CD4-positive, alpha-beta T cell treated with Interleukin-4 for 4 hours (primary cell): ENCODE data around the gene COA3.

Source experiments
- DNase-seq: peaks from one replicate; pipeline ENCODE4 v3.0.0-alpha.2; 2020

Gene COA3

DNA sequence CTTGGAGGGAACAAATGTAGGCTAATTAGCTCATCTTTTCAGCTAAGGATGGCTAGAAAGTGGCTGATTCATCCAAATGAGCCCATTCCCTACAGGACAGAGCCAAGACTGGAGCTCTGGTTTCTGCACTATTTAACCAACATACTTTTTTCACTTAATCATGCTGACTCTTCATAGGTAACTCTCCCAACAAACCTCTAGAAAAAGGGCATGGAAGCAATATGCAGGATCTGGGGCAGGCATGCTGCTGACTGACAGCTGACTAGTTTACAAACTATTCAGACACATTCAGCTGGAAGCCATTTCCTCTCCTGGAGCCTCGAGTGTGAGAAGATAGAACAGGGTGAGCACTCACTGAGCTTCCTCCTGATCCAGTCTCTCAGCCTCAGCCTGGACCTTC is 19.4 kb upstream of the COA3 start:
- DNase-seq, result no peak

- DNase-seq, result no peak
Measured at GRCh38 chr17:42814633-42815399, 16.3 kb upstream of the COA3 start.

GRCh38 chr17:42809250-42809649 is 10.7 kb upstream of the COA3 start:
- DNase-seq, result no peak

DNA sequence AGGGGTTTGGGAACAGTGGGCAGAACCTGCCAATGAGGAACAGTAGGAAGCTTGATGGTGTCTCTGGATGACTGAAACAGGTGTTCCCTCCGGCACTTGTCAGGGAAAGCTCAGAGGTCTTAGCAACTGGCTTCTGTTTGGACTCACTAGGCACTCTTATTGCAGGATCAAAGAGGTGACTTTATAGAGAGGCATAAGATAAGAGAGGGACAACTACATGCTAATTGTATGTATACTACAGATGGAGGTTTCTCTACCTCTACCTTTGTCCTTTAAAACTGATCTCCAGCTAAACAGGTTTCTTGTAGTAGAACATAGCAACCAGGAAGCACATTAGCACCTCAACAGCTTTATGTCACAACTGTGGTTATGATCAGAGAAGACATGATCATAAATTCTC is 7.7 kb upstream of the COA3 start:
- DNase-seq, result no peak

- DNase-seq, result no peak
Measured at GRCh38 chr17:42804918-42805367, 6.4 kb upstream of the COA3 start.

- no peak for DNase-seq
Measured at GRCh38 chr17:42803074-42803883, 4.8 kb upstream of the COA3 start.

DNA sequence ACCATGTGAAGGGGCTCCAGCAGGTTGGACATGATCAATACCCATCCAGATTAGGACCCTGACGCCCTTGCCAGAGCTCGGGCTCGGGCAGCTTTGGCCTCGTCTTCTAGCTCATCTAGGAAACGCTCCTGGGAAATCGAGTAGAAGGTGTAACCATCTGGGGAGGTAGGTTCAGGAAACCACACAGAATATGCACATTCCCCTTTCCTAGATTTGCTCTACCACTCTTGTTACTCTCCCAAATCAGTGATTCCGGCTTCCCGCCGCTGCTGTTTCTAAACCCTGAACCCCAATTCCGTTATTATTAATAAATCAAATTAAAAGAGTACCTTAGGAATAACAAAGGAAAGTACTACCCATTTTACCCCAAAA is 507 bp downstream of the COA3 start:
- no peak for DNase-seq

DNA sequence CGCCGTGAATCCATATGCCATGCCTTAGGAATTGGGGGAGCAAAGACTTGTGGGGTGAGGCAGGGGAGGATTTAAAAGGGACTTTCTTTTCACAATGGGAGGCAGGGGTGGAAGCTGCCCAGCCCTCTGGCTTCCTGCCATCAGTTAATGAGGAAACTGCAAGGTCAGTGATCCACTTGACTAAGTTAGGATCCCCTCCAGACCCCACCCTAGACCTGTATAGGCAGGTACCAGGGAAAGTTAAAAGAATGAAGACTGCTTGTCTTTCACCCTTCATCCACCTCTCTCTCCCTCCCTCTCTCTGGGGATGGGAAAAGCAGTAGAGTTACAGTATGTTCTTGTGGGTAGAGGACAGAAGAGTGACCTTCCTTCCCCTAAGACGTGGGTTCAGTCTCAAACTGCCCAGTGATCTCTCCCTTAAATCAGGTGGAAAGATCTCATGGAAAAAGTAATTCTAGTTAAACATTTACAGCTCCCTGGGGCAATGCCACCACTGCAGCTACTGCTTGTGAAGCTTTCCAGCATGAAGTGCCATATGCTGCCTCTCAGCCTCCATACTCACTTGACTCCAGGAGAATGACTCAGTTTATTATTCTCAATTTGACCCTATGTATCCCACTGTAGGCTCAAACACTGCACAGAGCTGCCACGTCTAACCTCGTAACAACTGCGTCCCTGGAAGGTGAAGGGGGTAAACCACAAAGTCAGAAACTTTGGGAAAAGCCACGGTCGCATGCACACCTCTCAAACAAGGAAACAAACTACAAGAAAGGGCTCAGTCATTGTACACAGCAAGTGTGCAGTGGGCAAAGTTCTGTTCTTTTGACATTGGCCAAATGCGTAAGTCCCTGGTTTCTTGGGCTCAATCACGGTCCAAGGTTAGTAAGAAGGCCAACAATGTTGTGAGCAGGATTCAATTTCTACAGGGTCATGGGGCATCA is 1.2 kb downstream of the COA3 start:
- no peak for DNase-seq

DNA sequence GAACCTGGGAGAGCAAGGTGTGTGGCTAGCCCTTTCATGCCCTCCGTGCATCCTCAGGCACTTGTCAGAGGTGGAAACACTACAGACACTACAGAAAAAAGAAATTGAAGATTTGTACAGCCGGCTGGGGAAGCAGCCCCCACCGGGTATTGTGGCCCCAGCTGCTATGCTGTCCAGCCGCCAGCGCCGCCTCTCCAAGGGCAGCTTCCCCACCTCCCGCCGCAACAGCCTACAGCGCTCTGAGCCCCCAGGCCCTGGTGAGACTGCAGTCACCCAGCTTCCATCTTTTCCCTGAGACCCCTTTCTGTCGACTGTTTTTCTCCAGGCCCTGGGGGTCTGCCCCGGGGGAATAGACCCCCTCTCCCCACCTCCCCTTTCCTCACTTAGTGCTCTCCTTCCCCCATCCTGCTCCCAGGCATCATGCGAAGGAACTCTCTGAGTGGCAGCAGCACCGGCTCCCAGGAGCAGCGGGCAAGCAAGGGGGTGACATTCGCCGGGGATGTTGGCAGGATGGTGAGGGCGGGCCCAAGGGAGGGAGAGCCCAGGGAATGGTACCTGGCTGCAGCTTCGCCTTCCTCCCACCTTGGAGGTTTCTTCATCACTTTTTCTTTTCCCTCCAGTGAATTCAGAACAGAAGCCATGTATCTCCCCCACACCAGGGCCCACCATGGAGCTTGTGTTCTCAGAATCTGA is 2.3 kb downstream of the COA3 start:
- DNase-seq, result no peak

- DNase-seq, result no peak
Measured at GRCh38 chr17:42795465-42795864, 3.0 kb downstream of the COA3 start.

- no peak for DNase-seq
Measured at GRCh38 chr17:42795061-42795460, 3.4 kb downstream of the COA3 start.

GRCh38 chr17:42792545-42792944 is 6.0 kb downstream of the COA3 start:
- no peak for DNase-seq

DNA sequence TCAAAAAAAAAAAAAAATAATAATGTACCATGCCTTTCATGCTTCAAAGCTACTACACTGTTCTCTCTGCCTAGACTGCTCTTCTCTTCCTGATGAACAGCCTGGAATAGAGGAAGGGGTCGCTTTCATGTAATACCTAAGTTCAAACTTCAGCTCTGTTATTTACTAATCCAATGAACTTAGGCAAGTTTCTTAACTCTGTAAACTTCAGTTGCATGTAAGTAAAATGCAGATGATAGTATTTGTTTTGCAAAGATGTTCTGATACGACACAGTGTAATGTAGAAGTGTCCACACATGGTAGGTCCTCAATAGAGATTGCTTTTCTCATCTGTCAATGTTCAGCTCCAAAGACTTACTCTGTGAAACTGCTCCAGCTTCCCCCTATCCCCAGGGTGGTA is 6.6 kb downstream of the COA3 start:
- DNase-seq, result no peak

DNA sequence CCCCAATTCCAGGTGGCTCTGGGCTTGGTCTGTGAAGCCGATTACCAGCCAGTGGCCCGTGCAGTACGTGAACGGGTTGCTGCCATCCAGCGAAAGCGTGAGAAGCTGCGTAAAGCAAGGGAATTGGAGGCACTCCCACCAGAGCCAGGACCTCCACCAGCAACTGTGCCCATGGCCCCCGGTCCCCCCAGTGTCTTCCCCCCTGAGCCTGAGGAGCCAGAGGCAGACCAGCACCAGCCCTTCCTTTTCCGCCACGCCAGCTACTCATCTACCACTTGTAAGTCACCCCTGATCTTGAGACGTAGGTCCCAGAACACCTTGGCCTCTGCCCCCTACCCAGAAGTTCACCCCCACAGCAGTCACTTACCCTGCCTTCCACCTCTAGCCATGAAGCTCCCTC is 11.2 kb downstream of the COA3 start:
- DNase-seq, result no peak

GRCh38 chr17:42784811-42785592 is 13.5 kb downstream of the COA3 start:
- DNase-seq, result no peak

- DNase-seq, result no peak
Measured at GRCh38 chr17:42784409-42784808, 14.1 kb downstream of the COA3 start.

GRCh38 chr17:42783791-42784138 is 14.7 kb downstream of the COA3 start:
- no peak for DNase-seq

DNA sequence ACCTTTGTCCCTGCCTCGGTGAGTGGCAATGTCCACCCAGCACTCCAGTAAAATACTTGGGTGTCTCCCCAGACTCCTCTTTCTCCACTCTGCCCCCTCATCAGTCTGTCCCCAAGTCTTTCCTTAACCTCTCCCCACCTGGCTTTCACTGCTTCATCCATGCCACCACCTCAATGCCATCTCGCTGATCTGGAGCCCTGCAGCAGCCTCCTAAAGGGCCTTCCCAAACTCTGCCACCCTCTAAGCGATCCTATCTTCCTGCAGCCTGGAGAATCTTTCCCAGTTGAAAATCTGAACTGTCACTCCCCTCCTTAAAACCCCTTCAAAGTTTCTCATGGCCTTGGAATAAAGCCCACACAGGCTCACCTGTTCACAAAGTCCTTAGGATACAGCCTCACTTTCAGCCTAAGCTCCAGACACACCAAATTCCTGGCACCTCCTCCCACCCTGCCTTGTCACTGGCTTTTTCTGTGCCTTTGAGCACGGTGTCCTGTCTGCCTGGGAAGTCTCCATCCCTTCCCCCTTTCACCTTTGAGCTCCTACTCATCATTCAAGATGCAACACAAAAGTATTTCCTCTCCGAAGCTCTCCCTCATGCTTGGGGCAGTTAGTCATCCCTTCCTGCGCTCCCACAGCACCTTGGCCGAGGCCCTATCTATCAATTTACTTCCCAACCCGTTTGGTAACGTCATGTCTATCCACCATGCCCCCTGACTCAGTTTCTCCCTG is 15.3 kb downstream of the COA3 start:
- DNase-seq, result no peak

DNA sequence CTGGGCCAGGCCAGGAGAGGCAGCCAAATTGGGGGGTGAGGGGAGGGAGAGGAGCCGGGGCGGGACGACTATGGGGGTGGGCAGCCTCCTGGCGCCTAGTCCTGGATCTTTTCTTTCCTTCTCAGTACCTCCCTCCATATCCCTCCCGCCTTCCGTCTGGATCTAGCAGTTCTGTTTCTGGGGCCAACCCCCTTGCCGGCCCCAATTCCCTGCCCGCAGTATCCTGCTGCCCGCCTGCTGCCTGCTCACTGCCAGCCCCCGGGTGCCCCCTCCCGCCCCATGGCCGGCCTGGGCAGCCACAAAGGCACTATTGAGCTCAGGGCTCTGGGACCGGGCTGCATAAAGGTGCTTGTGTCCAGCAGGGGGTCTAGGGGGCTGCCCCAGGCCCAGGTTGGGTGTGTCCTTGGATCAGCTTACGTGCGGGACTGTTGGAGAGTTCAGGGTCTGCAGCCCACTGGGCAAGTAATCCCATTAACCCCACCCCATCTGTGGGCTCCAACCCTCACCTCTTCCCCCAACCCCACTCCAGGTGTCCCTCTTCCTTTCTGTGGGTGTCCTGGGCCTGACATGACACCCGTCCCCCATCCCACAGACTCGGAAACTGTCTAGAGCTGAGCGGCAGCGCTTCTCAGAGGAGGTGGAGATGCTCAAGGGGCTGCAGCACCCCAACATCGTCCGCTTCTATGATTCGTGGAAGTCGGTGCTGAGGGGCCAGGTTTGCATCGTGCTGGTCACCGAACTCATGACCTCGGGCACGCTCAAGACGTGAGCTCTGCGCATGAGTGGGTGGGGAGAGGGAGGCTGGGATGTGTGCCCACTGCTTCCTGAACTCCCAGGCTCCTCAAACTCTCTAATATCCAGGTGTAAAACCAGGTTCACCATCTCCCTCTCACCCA is 16.1 kb downstream of the COA3 start:
- DNase-seq, result no peak

GRCh38 chr17:42781639-42782165 is 16.8 kb downstream of the COA3 start:
- no peak for DNase-seq
